Keratinocyte (primary cell): ENCODE data around the gene AIG1.

Source experiments
- EZH2 ChIP-seq: IDR thresholded peaks from one replicate; pipeline ENCODE4 v1.6.1; 2012; ENCODE audit warnings: inconsistent platforms, mild to moderate bottlenecking, low read length, moderate library complexity
- TF ChIP-seq, protein P1 (sequence below), 3 experiments: IDR thresholded peaks in 1 of 3; conservative IDR thresholded peaks in 1 of 3; optimal IDR thresholded peaks in 1 of 3; 2 replicates in 2 of 3; 3 replicates in 1 of 3; pipeline versions ENCODE3 to v1.5.1; 2011; ENCODE audit warnings: low read length in 3 of 3, mild to moderate bottlenecking in 3 of 3, moderate library complexity in 2 of 3, control low read depth in 1 of 3, inconsistent platforms in 1 of 3; ENCODE audit not compliant: insufficient read depth in 2 of 3; ENCODE audit errors: extremely low read depth in 1 of 3

DNA sequence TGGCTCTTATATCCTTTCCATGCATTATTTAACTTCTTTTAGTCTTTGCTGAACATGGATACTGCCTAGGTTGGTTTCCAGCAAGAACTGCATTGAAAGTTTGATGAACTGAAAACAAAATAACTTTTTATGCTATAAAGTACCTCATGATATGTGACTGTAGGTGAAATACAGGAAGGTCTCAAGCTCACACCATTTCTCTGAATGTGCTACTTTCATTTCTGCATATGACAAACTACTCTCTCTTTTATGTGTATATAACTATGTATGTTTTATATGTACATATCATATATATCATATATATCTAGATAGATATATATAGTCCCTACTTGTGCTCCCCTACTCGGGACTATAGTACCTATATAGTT lies 65.9 kb downstream of the AIG1 start:
- TF ChIP-seq, protein P1, sequence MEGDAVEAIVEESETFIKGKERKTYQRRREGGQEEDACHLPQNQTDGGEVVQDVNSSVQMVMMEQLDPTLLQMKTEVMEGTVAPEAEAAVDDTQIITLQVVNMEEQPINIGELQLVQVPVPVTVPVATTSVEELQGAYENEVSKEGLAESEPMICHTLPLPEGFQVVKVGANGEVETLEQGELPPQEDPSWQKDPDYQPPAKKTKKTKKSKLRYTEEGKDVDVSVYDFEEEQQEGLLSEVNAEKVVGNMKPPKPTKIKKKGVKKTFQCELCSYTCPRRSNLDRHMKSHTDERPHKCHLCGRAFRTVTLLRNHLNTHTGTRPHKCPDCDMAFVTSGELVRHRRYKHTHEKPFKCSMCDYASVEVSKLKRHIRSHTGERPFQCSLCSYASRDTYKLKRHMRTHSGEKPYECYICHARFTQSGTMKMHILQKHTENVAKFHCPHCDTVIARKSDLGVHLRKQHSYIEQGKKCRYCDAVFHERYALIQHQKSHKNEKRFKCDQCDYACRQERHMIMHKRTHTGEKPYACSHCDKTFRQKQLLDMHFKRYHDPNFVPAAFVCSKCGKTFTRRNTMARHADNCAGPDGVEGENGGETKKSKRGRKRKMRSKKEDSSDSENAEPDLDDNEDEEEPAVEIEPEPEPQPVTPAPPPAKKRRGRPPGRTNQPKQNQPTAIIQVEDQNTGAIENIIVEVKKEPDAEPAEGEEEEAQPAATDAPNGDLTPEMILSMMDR (optimal IDR thresholded peaks at IDR 0.05 in 1 of 3, IDR thresholded peaks at IDR 0.05 in 1 of 3, conservative IDR thresholded peaks at IDR 0.05 in 1 of 3; ENCODE audit: extremely low read depth in 1 of 3, insufficient read depth in 2 of 3, low read length in 3 of 3) = no peak
- no peak for TF ChIP-seq EZH2
